SK-N-SH (cell line): ENCODE results near the gene PTPRD. TPM values are rescaled to one million over a fixed set of nuclear protein-coding genes. Genes with fewer than 3 reads are reported as not detected.

Experiments
- CTCF ChIA-PET: fragments of 300-600, 350-600 bp; formaldehyde crosslinking; extraction: SDS; loops from one replicate; lab custom pipeline; 2021; lab: Yijun Ruan, JAX
- POLR2A ChIA-PET: fragments of 350-600 bp; sonication (Branson Sonifier 250); formaldehyde crosslinking; extraction: SDS; loops from one replicate; lab custom pipeline; 2020; ENCODE audit warnings: antibody characterized with exemption, inconsistent platforms; lab: Yijun Ruan, JAX
- DNase-seq: peaks from one replicate; pipeline ENCODE4 v3.0.0; 2012
- H2AFZ ChIP-seq: fragments of 200-600 bp; sonication (generic); 2 replicates; pipeline ENCODE4 v1.8.1; 2016; ENCODE audit warnings: antibody characterized with exemption, mild to moderate bottlenecking, low read depth
- H3F3A ChIP-seq: fragments of 200-600 bp; sonication (generic); replicated peaks from 2 replicates; pipeline ENCODE3; 2016; ENCODE audit warnings: antibody characterized with exemption, mild to moderate bottlenecking; ENCODE audit not compliant: insufficient read depth
- H3K27ac ChIP-seq, 2 experiments: fragments of 200-500 bp in 1 of 2; fragments of 200-600 bp in 1 of 2; sonication (Bioruptor generic) in 1 of 2; sonication (generic), shearing (Covaris generic) in 1 of 2; 2 replicates each; pipeline versions ENCODE4 v1.5.1 to v1.6.1; 2014 to 2016; ENCODE audit warnings: low read depth in 2 of 2, inconsistent platforms in 1 of 2, low read length in 1 of 2, mild to moderate bottlenecking in 1 of 2, mixed read lengths in 1 of 2
- H3K27me3 ChIP-seq: fragments of 200-600 bp; sonication (generic), shearing (Covaris generic); 2 replicates; pipeline ENCODE4 v1.6.1; 2016; ENCODE audit warnings: mixed run types; ENCODE audit not compliant: insufficient read depth
- H3K36me3 ChIP-seq, 2 experiments: fragments of 200-500 bp in 1 of 2; fragments of 200-600 bp in 1 of 2; sonication (Bioruptor generic) in 1 of 2; sonication (generic) in 1 of 2; replicated peaks in 1 of 2; 2 replicates each; pipeline versions ENCODE3 to v1.5.1; 2014 to 2016; ENCODE audit warnings: low read length in 1 of 2, mild to moderate bottlenecking in 1 of 2; ENCODE audit not compliant: insufficient read depth in 2 of 2, control insufficient read depth in 1 of 2
- H3K4me1 ChIP-seq, 2 experiments: fragments of 200-500 bp in 1 of 2; fragments of 200-600 bp in 1 of 2; sonication (Bioruptor generic) in 1 of 2; sonication (generic), shearing (Covaris generic) in 1 of 2; 2 replicates each; pipeline versions ENCODE4 v1.5.1 to v1.6.1; 2014 to 2016; ENCODE audit warnings: low read depth in 1 of 2, low read length in 1 of 2, mixed run types in 1 of 2; ENCODE audit not compliant: insufficient read depth in 2 of 2, control insufficient read depth in 1 of 2
- H3K4me2 ChIP-seq: fragments of 200-600 bp; sonication (generic), shearing (Covaris generic); 2 replicates; pipeline ENCODE4 v1.6.1; 2017; ENCODE audit warnings: mixed run types
- H3K4me3 ChIP-seq, 2 experiments: fragments of 200-500 bp in 1 of 2; fragments of 200-600 bp in 1 of 2; sonication (Bioruptor generic) in 1 of 2; sonication (generic), shearing (Covaris generic) in 1 of 2; 2 replicates each; pipeline versions ENCODE4 v1.5.1 to v1.8.1; 2014 to 2016; ENCODE audit warnings: low read depth in 2 of 2, inconsistent platforms in 1 of 2, low read length in 1 of 2, mild to moderate bottlenecking in 1 of 2, mixed read lengths in 1 of 2, moderate library complexity in 1 of 2
- H3K79me2 ChIP-seq: fragments of 200-600 bp; sonication (generic); 2 replicates; pipeline ENCODE4 v1.8.1; 2017; ENCODE audit warnings: mild to moderate bottlenecking; ENCODE audit not compliant: insufficient read depth
- H3K9ac ChIP-seq: fragments of 200-600 bp; sonication (generic); 2 replicates; pipeline ENCODE4 v1.6.1; 2017; ENCODE audit warnings: mixed run types
- H3K9me2 ChIP-seq: fragments of 200-600 bp; sonication (generic); 2 replicates; pipeline ENCODE4 v1.6.1; 2017; ENCODE audit warnings: mixed run types
- H3K9me3 ChIP-seq: fragments of 200-600 bp; sonication (generic); 2 replicates; pipeline ENCODE4 v1.6.1; 2017; ENCODE audit warnings: mixed run types, mild to moderate bottlenecking, moderate library complexity
- H4K20me1 ChIP-seq: fragments of 200-600 bp; sonication (generic); 2 replicates; pipeline ENCODE4 v1.6.1; 2017; ENCODE audit warnings: mild to moderate bottlenecking, mixed run types; ENCODE audit not compliant: insufficient read depth
- CHD2 ChIP-seq: fragments of 150-350 bp; IDR thresholded peaks from 2 replicates; pipeline ENCODE4 v1.6.1; 2018; ENCODE audit warnings: low read length; ENCODE audit not compliant: partially characterized antibody
- CTCF ChIP-seq: fragments of 200-600 bp; sonication (generic); IDR thresholded peaks from 2 replicates; pipeline ENCODE4 v1.6.1; 2017; ENCODE audit warnings: antibody characterized with exemption, mild to moderate bottlenecking, moderate library complexity
- ELF1 ChIP-seq: IDR thresholded peaks from 2 replicates; pipeline ENCODE4 v1.4.0; 2012
- FOSL2 ChIP-seq: IDR thresholded peaks from 2 replicates; pipeline ENCODE4 v1.4.0; 2012; ENCODE audit warnings: low read depth, mild to moderate bottlenecking, moderate library complexity, borderline replicate concordance
- FOXM1 ChIP-seq: IDR thresholded peaks from 2 replicates; pipeline ENCODE4 v1.4.0; 2012; ENCODE audit warnings: low read depth, mild to moderate bottlenecking
- MAX ChIP-seq: IDR thresholded peaks from 2 replicates; pipeline ENCODE4 v1.4.0; 2012; ENCODE audit warnings: low read depth
- MEF2A ChIP-seq: IDR thresholded peaks from 2 replicates; pipeline ENCODE4 v1.4.0; 2012; ENCODE audit warnings: low read depth, borderline replicate concordance
- MXI1 ChIP-seq: IDR thresholded peaks from 2 replicates; pipeline ENCODE4 v1.6.1; 2012; ENCODE audit warnings: mild to moderate bottlenecking, low read depth, low read length, improper control_type of control experiment
- NFIC ChIP-seq: IDR thresholded peaks from 2 replicates; pipeline ENCODE4 v1.4.0; 2012; ENCODE audit warnings: borderline replicate concordance
- NRF1 ChIP-seq: IDR thresholded peaks from 2 replicates; pipeline ENCODE4 v1.6.1; 2012; ENCODE audit warnings: low read depth, mild to moderate bottlenecking, low read length
- RAD21 ChIP-seq: IDR thresholded peaks from 2 replicates; pipeline ENCODE4 v1.6.1; 2012; ENCODE audit warnings: mild to moderate bottlenecking, low read length
- RFX5 ChIP-seq: IDR thresholded peaks from 2 replicates; pipeline ENCODE4 v1.6.1; 2012; ENCODE audit warnings: mild to moderate bottlenecking, improper control_type of control experiment, low read length
- SIN3A ChIP-seq: IDR thresholded peaks from 2 replicates; pipeline ENCODE4 v1.6.1; 2012; ENCODE audit warnings: low read depth, mild to moderate bottlenecking, low read length, moderate library complexity, borderline replicate concordance
- TAF1 ChIP-seq: IDR thresholded peaks from 2 replicates; pipeline ENCODE4 v1.6.1; 2012; ENCODE audit warnings: low read depth, mild to moderate bottlenecking, low read length, moderate library complexity, borderline replicate concordance
- TEAD4 ChIP-seq: IDR thresholded peaks from 2 replicates; pipeline ENCODE4 v1.4.0; 2012; ENCODE audit warnings: mild to moderate bottlenecking, borderline replicate concordance; ENCODE audit not compliant: insufficient read depth
- USF2 ChIP-seq: fragments of 150-350 bp; IDR thresholded peaks from 2 replicates; pipeline ENCODE4 v1.6.1; 2017; ENCODE audit warnings: antibody characterized with exemption, low read length, low read depth, borderline replicate concordance
- YY1 ChIP-seq: IDR thresholded peaks from 2 replicates; pipeline ENCODE4 v1.4.0; 2012; ENCODE audit warnings: low read depth, mild to moderate bottlenecking
- WGBS: methylation state at CpG from one replicate; pipeline ENCODE4 v1.1.6; 2017; ENCODE audit warnings: low lambda C conversion rate; 5-methylcytosine and 5-hydroxymethylcytosine counted together
- polyA plus RNA-seq, 3 experiments: library from polyadenylated mRNA; depleted of rRNA; stranded (reverse); fragments of >200 nt; gene quantifications; 2 replicates each; pipeline ENCODE4 v1.2.3, GENCODE V29; 2012
- TF ChIP-seq, protein P1 (sequence below): IDR thresholded peaks from 2 replicates; pipeline ENCODE4 v1.4.0; 2012; ENCODE audit warnings: low read depth, borderline replicate concordance
- TF ChIP-seq, protein P2 (sequence below): IDR thresholded peaks from 2 replicates; pipeline ENCODE4 v1.6.1; 2012; ENCODE audit warnings: mild to moderate bottlenecking, low read depth, low read length, moderate library complexity
- TF ChIP-seq, protein P3 (sequence below): IDR thresholded peaks from 2 replicates; pipeline ENCODE4; 2012

Gene PTPRD
- polyA plus RNA-seq, 1 of the 3 experiments (the other 2 are of a cell fraction), result 0.15 TPM

GRCh38 chr9:10230512-10230911 lies 382.3 kb downstream of the PTPRD start:
- no peak for DNase-seq

More at GRCh38 chr9:10230512-10230911, 382.3 kb downstream of the PTPRD start:
- Histone ChIP-seq H3K9me3 (no peaks in the 10 kb centered on the region), H3K4me1 (no peaks in the 10 kb centered on the region), H2AFZ (no peak overlapping the region), H3K27ac (no peak overlapping the region), H3K9ac (no peak overlapping the region), H3K4me3 (no peak overlapping the region), H3K9me2 (no peaks in the 10 kb centered on the region), H3F3A (no peaks in the 10 kb centered on the region), H3K4me2 (no peak overlapping the region), H4K20me1 (no peaks in the 10 kb centered on the region), H3K27me3 (no peaks in the 10 kb centered on the region), H3K79me2 (no peaks in the 10 kb centered on the region), H3K36me3 (no peaks in the 10 kb centered on the region)
- POLR2A ChIA-PET, result no interaction called here
- CTCF ChIA-PET, result no interaction called here
- WGBS, result 55% methylated on average over 2 of the region's 2 CpGs
- TF ChIP-seq, protein P1, sequence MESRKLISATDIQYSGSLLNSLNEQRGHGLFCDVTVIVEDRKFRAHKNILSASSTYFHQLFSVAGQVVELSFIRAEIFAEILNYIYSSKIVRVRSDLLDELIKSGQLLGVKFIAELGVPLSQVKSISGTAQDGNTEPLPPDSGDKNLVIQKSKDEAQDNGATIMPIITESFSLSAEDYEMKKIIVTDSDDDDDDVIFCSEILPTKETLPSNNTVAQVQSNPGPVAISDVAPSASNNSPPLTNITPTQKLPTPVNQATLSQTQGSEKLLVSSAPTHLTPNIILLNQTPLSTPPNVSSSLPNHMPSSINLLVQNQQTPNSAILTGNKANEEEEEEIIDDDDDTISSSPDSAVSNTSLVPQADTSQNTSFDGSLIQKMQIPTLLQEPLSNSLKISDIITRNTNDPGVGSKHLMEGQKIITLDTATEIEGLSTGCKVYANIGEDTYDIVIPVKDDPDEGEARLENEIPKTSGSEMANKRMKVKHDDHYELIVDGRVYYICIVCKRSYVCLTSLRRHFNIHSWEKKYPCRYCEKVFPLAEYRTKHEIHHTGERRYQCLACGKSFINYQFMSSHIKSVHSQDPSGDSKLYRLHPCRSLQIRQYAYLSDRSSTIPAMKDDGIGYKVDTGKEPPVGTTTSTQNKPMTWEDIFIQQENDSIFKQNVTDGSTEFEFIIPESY, result no peak
- no peak for TF ChIP-seq RFX5
- no peak for TF ChIP-seq MAX
- TF ChIP-seq YY1, result no peak
- TF ChIP-seq FOXM1, result no peak
- TF ChIP-seq, protein P2, sequence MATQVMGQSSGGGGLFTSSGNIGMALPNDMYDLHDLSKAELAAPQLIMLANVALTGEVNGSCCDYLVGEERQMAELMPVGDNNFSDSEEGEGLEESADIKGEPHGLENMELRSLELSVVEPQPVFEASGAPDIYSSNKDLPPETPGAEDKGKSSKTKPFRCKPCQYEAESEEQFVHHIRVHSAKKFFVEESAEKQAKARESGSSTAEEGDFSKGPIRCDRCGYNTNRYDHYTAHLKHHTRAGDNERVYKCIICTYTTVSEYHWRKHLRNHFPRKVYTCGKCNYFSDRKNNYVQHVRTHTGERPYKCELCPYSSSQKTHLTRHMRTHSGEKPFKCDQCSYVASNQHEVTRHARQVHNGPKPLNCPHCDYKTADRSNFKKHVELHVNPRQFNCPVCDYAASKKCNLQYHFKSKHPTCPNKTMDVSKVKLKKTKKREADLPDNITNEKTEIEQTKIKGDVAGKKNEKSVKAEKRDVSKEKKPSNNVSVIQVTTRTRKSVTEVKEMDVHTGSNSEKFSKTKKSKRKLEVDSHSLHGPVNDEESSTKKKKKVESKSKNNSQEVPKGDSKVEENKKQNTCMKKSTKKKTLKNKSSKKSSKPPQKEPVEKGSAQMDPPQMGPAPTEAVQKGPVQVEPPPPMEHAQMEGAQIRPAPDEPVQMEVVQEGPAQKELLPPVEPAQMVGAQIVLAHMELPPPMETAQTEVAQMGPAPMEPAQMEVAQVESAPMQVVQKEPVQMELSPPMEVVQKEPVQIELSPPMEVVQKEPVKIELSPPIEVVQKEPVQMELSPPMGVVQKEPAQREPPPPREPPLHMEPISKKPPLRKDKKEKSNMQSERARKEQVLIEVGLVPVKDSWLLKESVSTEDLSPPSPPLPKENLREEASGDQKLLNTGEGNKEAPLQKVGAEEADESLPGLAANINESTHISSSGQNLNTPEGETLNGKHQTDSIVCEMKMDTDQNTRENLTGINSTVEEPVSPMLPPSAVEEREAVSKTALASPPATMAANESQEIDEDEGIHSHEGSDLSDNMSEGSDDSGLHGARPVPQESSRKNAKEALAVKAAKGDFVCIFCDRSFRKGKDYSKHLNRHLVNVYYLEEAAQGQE, result no peak
- TF ChIP-seq CTCF, result no peak
- no peak for TF ChIP-seq MXI1
- no peak for TF ChIP-seq FOSL2
- no peak for TF ChIP-seq TAF1
- no peak for TF ChIP-seq ELF1
- no peak for TF ChIP-seq RAD21
- no peak for TF ChIP-seq NRF1
- no peak for TF ChIP-seq NFIC
- TF ChIP-seq MEF2A, result no peak
- TF ChIP-seq, protein P3, sequence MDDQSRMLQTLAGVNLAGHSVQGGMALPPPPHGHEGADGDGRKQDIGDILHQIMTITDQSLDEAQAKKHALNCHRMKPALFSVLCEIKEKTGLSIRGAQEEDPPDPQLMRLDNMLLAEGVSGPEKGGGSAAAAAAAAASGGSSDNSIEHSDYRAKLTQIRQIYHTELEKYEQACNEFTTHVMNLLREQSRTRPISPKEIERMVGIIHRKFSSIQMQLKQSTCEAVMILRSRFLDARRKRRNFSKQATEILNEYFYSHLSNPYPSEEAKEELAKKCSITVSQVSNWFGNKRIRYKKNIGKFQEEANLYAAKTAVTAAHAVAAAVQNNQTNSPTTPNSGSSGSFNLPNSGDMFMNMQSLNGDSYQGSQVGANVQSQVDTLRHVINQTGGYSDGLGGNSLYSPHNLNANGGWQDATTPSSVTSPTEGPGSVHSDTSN, result no peak
- TF ChIP-seq USF2, result no peak
- no peak for TF ChIP-seq TEAD4
- TF ChIP-seq CHD2, result no peak
- no peak for TF ChIP-seq SIN3A
